Measurements from ENCODE around the gene IL13.

- TF ChIP-seq CTCF (IDR thresholded peaks at IDR 0.05), result no peak
- no peak for TF ChIP-seq EZH2 (IDR thresholded peaks at IDR 0.05)
These were observed 16.9 kb downstream of the IL13 start for GRCh38 chr5:132674671-132675506.

Measured in neural progenitor cell (in vitro differentiated cells).